Measurements from ENCODE around the gene KLF2. TPM values are rescaled to one million over a fixed set of nuclear protein-coding genes. Genes with fewer than 3 reads are reported as not detected.

The KLF2 gene
- total RNA-seq, 1 experiment from 2014 or later = 1.9 TPM

- TF ChIP-seq EZH2 (IDR thresholded peaks at IDR 0.05; ENCODE audit: borderline replicate concordance, low read depth, low read length, poor library complexity, severe bottlenecking) (no peak), CTCF (conservative IDR thresholded peaks at IDR 0.05; ENCODE audit: low read depth, low read length) (no peak)
- no peak for DNase-seq (ENCODE audit: low spot score)
- Histone ChIP-seq H3K36me3 (ENCODE audit: insufficient read depth, low read length, poor library complexity, severe bottlenecking) (peaks cover 6% of the 10 kb centered on the region), H3K27ac (ENCODE audit: low read depth, low read length, poor library complexity, severe bottlenecking) (no peak overlapping the region), H3K4me1 (ENCODE audit: insufficient read depth, low read length, poor library complexity, severe bottlenecking) (no peaks in the 10 kb centered on the region), H3K27me3 (replicated peaks; ENCODE audit: insufficient read depth, low read depth, low read length, poor library complexity) (no peaks in the 10 kb centered on the region), H3K4me3 (ENCODE audit: low read depth, low read length, poor library complexity, severe bottlenecking) (no peak overlapping the region), H3K9me3 (ENCODE audit: low read depth, low read length, poor library complexity, severe bottlenecking) (no peaks in the 10 kb centered on the region)
- no TSS peak for BruUV-seq (replicated peaks)
- CTCF ChIA-PET = interaction anchor here (1.1 kb wide), 1 partner anchor 15 kb away, joined by 4 read pairs; no protein-coding TSS in a partner anchor
- POLR2A ChIA-PET (ENCODE audit: low non-redundant PET) = no interaction called here
- intact Hi-C loops (cut with micrococcal nuclease; ENCODE audit: unreplicated experiment) = no loop called here
Observed at GRCh38 chr19:16361254-16361653, 36.6 kb downstream of the KLF2 start.

DNA sequence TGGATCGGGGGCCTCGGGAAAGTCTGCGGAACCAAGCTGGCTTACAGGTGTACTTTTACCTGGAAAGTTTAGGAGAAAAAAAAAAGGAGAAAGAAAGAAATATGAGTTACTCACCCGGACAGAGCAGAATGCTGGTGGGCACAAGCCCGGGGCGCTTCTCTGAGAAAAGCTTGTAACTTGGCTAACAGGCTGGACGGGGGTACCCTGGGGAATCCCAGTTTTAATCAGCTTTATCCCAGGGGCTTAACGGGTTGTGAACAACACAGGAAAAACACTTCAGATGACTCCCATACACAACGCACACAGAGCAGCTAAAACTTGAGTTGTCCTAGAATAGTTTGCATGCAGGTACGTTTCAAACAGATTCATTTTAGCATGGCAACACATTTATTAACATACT is 37.3 kb downstream of the KLF2 start:
- Histone ChIP-seq H3K27ac (ENCODE audit: low read depth, low read length, poor library complexity, severe bottlenecking) (no peak overlapping the region), H3K36me3 (ENCODE audit: insufficient read depth, low read length, poor library complexity, severe bottlenecking) (peaks cover 6% of the 10 kb centered on the region), H3K27me3 (replicated peaks; ENCODE audit: insufficient read depth, low read depth, low read length, poor library complexity) (no peaks in the 10 kb centered on the region), H3K4me3 (ENCODE audit: low read depth, low read length, poor library complexity, severe bottlenecking) (no peak overlapping the region), H3K4me1 (ENCODE audit: insufficient read depth, low read length, poor library complexity, severe bottlenecking) (no peaks in the 10 kb centered on the region), H3K9me3 (ENCODE audit: low read depth, low read length, poor library complexity, severe bottlenecking) (no peaks in the 10 kb centered on the region)
- no TSS peak for BruUV-seq (replicated peaks)
- ChIA-PET CTCF (interaction anchor here (1.1 kb wide), 1 partner anchor 15 kb away, joined by 4 read pairs; no protein-coding TSS in a partner anchor), POLR2A (ENCODE audit: low non-redundant PET) (no interaction called here)
- DNase-seq (ENCODE audit: low spot score) = no peak
- intact Hi-C loops (cut with micrococcal nuclease; ENCODE audit: unreplicated experiment) = no loop called here
- TF ChIP-seq CTCF (conservative IDR thresholded peaks at IDR 0.05; ENCODE audit: low read depth, low read length) = no peak
- TF ChIP-seq EZH2 (IDR thresholded peaks at IDR 0.05; ENCODE audit: borderline replicate concordance, low read depth, low read length, poor library complexity, severe bottlenecking) = no peak

DNA sequence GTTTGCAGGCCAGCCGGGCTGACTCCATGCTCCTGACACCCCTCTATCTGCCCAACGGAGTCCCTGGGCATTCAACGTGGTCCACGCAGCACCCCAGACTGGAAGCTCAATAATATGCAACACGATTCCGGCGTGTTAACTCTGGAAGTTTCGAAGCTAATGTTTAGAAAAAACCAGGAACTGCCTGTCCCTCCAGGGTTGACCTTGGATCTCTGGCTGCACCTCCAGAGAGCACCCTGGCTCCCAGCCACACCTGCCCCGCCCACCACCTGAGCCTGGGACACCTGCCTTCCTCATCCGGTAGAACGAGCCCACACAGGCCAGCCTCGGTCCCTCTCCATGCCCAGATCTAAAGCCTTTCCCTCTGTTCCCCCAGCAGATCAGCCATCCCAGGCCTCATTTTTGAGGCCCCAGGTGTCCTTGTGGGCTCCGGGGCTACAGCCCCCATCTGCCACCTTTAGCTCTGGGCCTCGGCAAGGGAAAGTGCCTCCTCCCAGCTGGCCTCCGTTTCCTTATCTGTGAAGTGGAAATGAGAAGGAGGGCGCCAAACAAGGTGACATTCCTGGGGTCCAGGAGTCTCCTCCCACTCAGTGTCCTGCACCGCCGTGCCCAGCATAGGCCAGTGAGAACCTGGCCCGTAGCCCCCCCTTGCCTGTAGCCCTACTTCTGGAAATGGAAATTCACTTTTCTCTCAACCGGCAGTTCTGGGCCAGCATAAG is 38.7 kb downstream of the KLF2 start:
- Histone ChIP-seq H3K27me3 (replicated peaks; ENCODE audit: insufficient read depth, low read depth, low read length, poor library complexity) (no peaks in the 10 kb centered on the region), H3K27ac (ENCODE audit: low read depth, low read length, poor library complexity, severe bottlenecking) (no peak overlapping the region), H3K9me3 (ENCODE audit: low read depth, low read length, poor library complexity, severe bottlenecking) (no peaks in the 10 kb centered on the region), H3K4me1 (ENCODE audit: insufficient read depth, low read length, poor library complexity, severe bottlenecking) (no peaks in the 10 kb centered on the region), H3K4me3 (ENCODE audit: low read depth, low read length, poor library complexity, severe bottlenecking) (no peak overlapping the region), H3K36me3 (ENCODE audit: insufficient read depth, low read length, poor library complexity, severe bottlenecking) (peaks cover 6% of the 10 kb centered on the region)
- DNase-seq (ENCODE audit: low spot score) = no peak
- no TSS peak for BruUV-seq (replicated peaks)
- CTCF ChIA-PET = no interaction called here
- POLR2A ChIA-PET (ENCODE audit: low non-redundant PET) = interaction anchor here (0.6 kb wide), 1 partner anchor 389 kb away, joined by 3 read pairs; no protein-coding TSS in a partner anchor
- TF ChIP-seq CTCF (conservative IDR thresholded peaks at IDR 0.05; ENCODE audit: low read depth, low read length) (no peak), EZH2 (IDR thresholded peaks at IDR 0.05; ENCODE audit: borderline replicate concordance, low read depth, low read length, poor library complexity, severe bottlenecking) (no peak)
- intact Hi-C loops (cut with micrococcal nuclease; ENCODE audit: unreplicated experiment) = no loop called here

Measured in A673 (cell line).